HG02840 (cell line): ENCODE measurements around the gene SPATA31E1.

ENCODE experiments used
- ATAC-seq: cut with Tn5 transposase; IDR thresholded peaks from one replicate; pipeline ENCODE4 v1.9.1; 2021; ENCODE audit warnings: mild to moderate bottlenecking, moderate library complexity, moderate number of reproducible peaks; ENCODE audit not compliant: unreplicated experiment, low FRiP score

Gene SPATA31E1

GRCh38 chr9:87862536-87863268 is 20.0 kb upstream of the SPATA31E1 start:
- no peak for ATAC-seq

GRCh38 chr9:87863882-87864465 is 18.7 kb upstream of the SPATA31E1 start:
- ATAC-seq = no peak

- no peak for ATAC-seq
Measured at GRCh38 chr9:87864915-87865314, 17.8 kb upstream of the SPATA31E1 start.

GRCh38 chr9:87865626-87866025 is 17.1 kb upstream of the SPATA31E1 start:
- ATAC-seq = no peak

GRCh38 chr9:87867391-87867790 is 15.3 kb upstream of the SPATA31E1 start:
- ATAC-seq = no peak

GRCh38 chr9:87868175-87868574 is 14.5 kb upstream of the SPATA31E1 start:
- ATAC-seq = no peak

- ATAC-seq = no peak
Measured at GRCh38 chr9:87868635-87869034, 14.0 kb upstream of the SPATA31E1 start.

GRCh38 chr9:87869082-87869481 is 13.6 kb upstream of the SPATA31E1 start:
- ATAC-seq = no peak

GRCh38 chr9:87871425-87872078 is 11.1 kb upstream of the SPATA31E1 start:
- no peak for ATAC-seq

- ATAC-seq = no peak
Measured at GRCh38 chr9:87872079-87872624, 10.5 kb upstream of the SPATA31E1 start.

- no peak for ATAC-seq
Measured at GRCh38 chr9:87873607-87874303, 8.9 kb upstream of the SPATA31E1 start.

GRCh38 chr9:87874304-87874623 is 8.4 kb upstream of the SPATA31E1 start:
- no peak for ATAC-seq

GRCh38 chr9:87875060-87875459 is 7.6 kb upstream of the SPATA31E1 start:
- no peak for ATAC-seq

- no peak for ATAC-seq
Measured at GRCh38 chr9:87875831-87876545, 6.7 kb upstream of the SPATA31E1 start.

GRCh38 chr9:87876708-87877107 is 6.0 kb upstream of the SPATA31E1 start:
- no peak for ATAC-seq

GRCh38 chr9:87878989-87879511 is 3.6 kb upstream of the SPATA31E1 start:
- no peak for ATAC-seq

GRCh38 chr9:87880116-87880515 is 2.6 kb upstream of the SPATA31E1 start:
- no peak for ATAC-seq

GRCh38 chr9:87880683-87881082 is 2.0 kb upstream of the SPATA31E1 start:
- ATAC-seq = no peak

GRCh38 chr9:87883274-87883673 is 597 bp downstream of the SPATA31E1 start:
- no peak for ATAC-seq

GRCh38 chr9:87883990-87884389 is 1.3 kb downstream of the SPATA31E1 start:
- ATAC-seq = no peak
